Gastrocnemius medialis (tissue), 4 donors: Measurements from ENCODE around the gene POLR2H. TPM values are rescaled to one million over a fixed set of nuclear protein-coding genes. Genes with fewer than 3 reads are reported as not detected.

Experiments used
- ATAC-seq, 2 donors: fragments of 150-250 bp; one replicate each; pipeline ENCODE4 v1.9.1; 2016
- DNase-seq, 2 donors: peaks; one replicate each; pipeline ENCODE4 v3.0.0-alpha.2; 2019
- H3K27ac ChIP-seq, 4 donors: fragments of 200-600 bp; sonication (generic); 1 replicate in 1 of 4; 2 replicates in 3 of 4; pipeline ENCODE4 v1.5.1; 2016 to 2018; ENCODE audit warnings: mild to moderate bottlenecking in 2 of 4, moderate library complexity in 1 of 4
- H3K27me3 ChIP-seq, 3 donors: fragments of 200-600 bp; sonication (generic) in 2 of 3; 1 replicate in 1 of 3; 2 replicates in 2 of 3; pipeline versions ENCODE4 v1.5.1 to v1.6.0; 2016 to 2019; ENCODE audit warnings: mild to moderate bottlenecking in 1 of 3, moderate library complexity in 1 of 3
- H3K36me3 ChIP-seq, 2 donors: fragments of 200-600 bp; sonication (generic) in 1 of 2; one replicate each; pipeline ENCODE4 v1.5.1; 2017 to 2018
- H3K4me1 ChIP-seq, 2 donors: fragments of 200-600 bp; sonication (generic) in 1 of 2; one replicate each; pipeline ENCODE4 v1.5.1; 2016 to 2017; ENCODE audit warnings: mild to moderate bottlenecking in 2 of 2
- H3K4me3 ChIP-seq, 4 donors: fragments of 200-600 bp; sonication (generic) in 3 of 4; 1 replicate in 1 of 4; 2 replicates in 3 of 4; pipeline ENCODE4 v1.5.1; 2016 to 2019; ENCODE audit warnings: mild to moderate bottlenecking in 2 of 4
- H3K9me3 ChIP-seq, 3 donors: fragments of 200-600 bp; sonication (generic) in 2 of 3; 1 replicate in 1 of 3; 2 replicates in 2 of 3; pipeline ENCODE4 v1.5.1; 2016 to 2019
- CTCF ChIP-seq, 5 experiments: fragments of 450-650 bp in 3 of 5; fragments of 200-600 bp in 2 of 5; sonication (generic) in 2 of 5; IDR thresholded peaks in 4 of 5; conservative IDR thresholded peaks in 1 of 5; 1 replicate in 4 of 5; 2 replicates in 1 of 5; pipeline ENCODE4 v1.5.1; 2016 to 2019; ENCODE audit warnings: antibody characterized with exemption in 5 of 5, mild to moderate bottlenecking in 3 of 5, moderate library complexity in 3 of 5
- POLR2A ChIP-seq, 2 donors: fragments of 450-650 bp; IDR thresholded peaks; one replicate each; pipeline ENCODE4 v1.6.1; 2017; ENCODE audit warnings: antibody characterized with exemption in 2 of 2, mild to moderate bottlenecking in 2 of 2, moderate library complexity in 2 of 2
- in situ Hi-C, 4 donors: fragments of 200-750 bp; cut with MboI; loops; one replicate each; pipeline versions ENCODE4 v1.15.0 to v1.8.0; 2017; ENCODE audit warnings: low sequenced_read_pairs in 4 of 4
- intact Hi-C: fragments of 100-400 bp; cut with DNase I; formaldehyde crosslinking; loops from one replicate; pipeline ENCODE4 v1.15.1; 2023; ENCODE audit warnings: low total_unique reads
- total RNA-seq, 4 donors: library from RNA; depleted of rRNA; stranded (reverse); fragments of >200 nt; gene quantifications; one replicate each; pipeline versions ENCODE4 v1.1.0 to v1.2.3, GENCODE V29; 2016

The POLR2H gene
- total RNA-seq, 4 donors from 2014 or later = 45.5 to 87.7 (median 53.0) TPM

DNA sequence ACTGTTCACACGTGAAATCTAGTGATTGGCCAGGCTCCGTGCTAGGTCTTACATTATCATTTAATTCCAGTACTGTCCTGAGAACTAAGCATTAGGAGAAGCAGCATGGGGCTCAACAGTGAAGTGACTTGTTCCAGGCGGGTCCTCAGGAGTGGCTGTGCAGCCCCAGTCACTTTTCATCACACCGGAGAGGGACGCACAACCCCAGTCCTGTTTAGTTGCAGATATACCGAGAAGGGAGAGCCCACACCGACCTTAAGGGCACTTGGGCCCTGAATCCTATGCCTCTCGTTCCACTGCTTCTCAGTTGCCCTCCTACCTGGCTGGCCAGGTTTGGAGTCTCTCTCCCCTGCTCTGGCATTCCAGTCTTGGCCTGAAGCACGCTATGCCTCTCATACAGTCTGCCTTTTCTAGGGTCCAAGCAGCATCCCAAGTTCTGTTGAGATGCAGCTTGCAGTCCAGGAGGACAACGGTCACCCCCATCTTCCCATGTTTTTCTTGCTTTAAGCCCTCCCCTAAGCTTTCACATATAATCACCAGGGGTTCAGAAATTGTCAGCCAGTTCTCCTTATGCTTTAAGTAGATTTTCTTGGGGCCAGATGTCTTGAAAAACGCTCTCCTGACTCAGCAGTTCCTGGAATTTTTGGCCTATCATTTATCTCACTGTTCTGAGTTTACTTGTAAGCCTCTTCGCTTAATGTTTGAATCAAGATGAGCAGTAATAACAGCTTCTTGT lies 14.0 kb upstream of the POLR2H start:
- H3K36me3 ChIP-seq = peaks cover 0 to 25% of the 10 kb centered on the region in 2 donors
- no peaks in the 10 kb centered on the region for H3K27me3 ChIP-seq
- in situ Hi-C loops = no loop called here
- no peak for DNase-seq
- no peak for ATAC-seq
- TF ChIP-seq POLR2A (IDR thresholded peaks at IDR 0.05) (no peak), CTCF (IDR thresholded peaks at IDR 0.05 in 4 of 5, conservative IDR thresholded peaks at IDR 0.05 in 1 of 5) (no peak)
- H3K27ac ChIP-seq = no peak overlapping the region
- H3K4me3 ChIP-seq = no peak overlapping the region
- intact Hi-C loops = no loop called here
- peaks cover 7 to 14% of the 10 kb centered on the region in 2 donors for H3K4me1 ChIP-seq
- H3K9me3 ChIP-seq = no peaks in the 10 kb centered on the region

DNA sequence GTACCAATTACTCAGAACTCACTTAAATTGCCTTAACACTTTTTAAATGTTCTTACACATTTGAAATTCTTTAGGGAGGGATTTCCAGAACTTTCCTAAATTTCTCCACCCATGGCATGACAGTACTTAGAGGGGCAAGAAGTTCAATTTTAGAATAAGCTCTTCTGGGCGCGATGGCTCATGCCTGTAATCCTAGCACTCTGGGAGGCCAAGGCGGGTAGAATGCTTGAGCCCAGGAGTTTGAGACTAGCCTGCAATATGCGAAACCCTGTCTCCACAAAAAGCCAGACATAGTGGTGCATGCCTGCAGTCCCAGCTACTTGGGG lies 13.5 kb upstream of the POLR2H start:
- peaks cover 7 to 14% of the 10 kb centered on the region in 2 donors for H3K4me1 ChIP-seq
- no peak for DNase-seq
- H3K9me3 ChIP-seq = no peaks in the 10 kb centered on the region
- H3K36me3 ChIP-seq = peaks cover 0 to 19% of the 10 kb centered on the region in 2 donors
- H3K27ac ChIP-seq = no peak overlapping the region
- no peak overlapping the region for H3K4me3 ChIP-seq
- in situ Hi-C loops = no loop called here
- ATAC-seq = no peak
- no peaks in the 10 kb centered on the region for H3K27me3 ChIP-seq
- TF ChIP-seq CTCF (IDR thresholded peaks at IDR 0.05 in 4 of 5, conservative IDR thresholded peaks at IDR 0.05 in 1 of 5) (no peak), POLR2A (IDR thresholded peaks at IDR 0.05) (no peak)
- intact Hi-C loops = no loop called here

- in situ Hi-C loops (loop anchor here in 3 of 4 donors (25.0 kb wide), 3 partner anchors 412 to 462 kb away; partner anchors contain the start of gene VPS8 (in 1 of the 3)), intact Hi-C loops (no loop called here)
- Histone ChIP-seq H3K9me3 (no peaks in the 10 kb centered on the region), H3K36me3 (peaks cover 0 to 5% of the 10 kb centered on the region in 2 donors), H3K4me3 (no peak overlapping the region), H3K4me1 (peaks cover 7% of the 10 kb centered on the region in 2 donors), H3K27me3 (no peaks in the 10 kb centered on the region), H3K27ac (no peak overlapping the region)
- DNase-seq (no peak), ATAC-seq (no peak)
- no peak for TF ChIP-seq POLR2A (IDR thresholded peaks at IDR 0.05)
These were observed 11.7 kb upstream of the POLR2H start for GRCh38 chr3:184349563-184350470.

DNA sequence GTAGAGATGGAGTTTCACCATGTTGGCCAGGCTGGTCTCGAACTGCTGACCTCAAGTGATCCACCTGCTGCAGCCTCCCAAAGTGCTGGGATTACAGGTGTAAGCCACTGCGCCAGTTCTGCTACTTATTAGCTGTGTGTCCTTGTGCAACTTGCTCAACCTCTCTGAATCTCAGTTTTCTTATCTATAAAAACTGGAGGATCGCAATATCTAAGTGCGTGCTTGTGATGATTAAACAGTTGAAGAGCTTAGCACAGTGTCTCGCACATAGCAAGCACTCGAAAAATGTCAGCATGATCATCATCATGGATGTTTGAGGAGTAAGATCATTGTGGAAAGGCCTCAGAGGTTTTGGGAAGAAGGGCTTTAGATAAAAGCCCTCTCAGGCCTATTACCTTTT lies 10.9 kb upstream of the POLR2H start:
- Histone ChIP-seq H3K27ac (no peak overlapping the region), H3K4me1 (peaks cover 3% of the 10 kb centered on the region in 2 donors), H3K27me3 (no peaks in the 10 kb centered on the region), H3K9me3 (no peaks in the 10 kb centered on the region), H3K36me3 (no peaks in the 10 kb centered on the region), H3K4me3 (no peak overlapping the region)
- ATAC-seq (no peak), DNase-seq (no peak)
- intact Hi-C loops (no loop called here), in situ Hi-C loops (loop anchor here in 3 of 4 donors (25.0 kb wide), 3 partner anchors 412 to 462 kb away; partner anchors contain the start of gene VPS8 (in 1 of the 3))
- TF ChIP-seq CTCF (IDR thresholded peaks at IDR 0.05 in 4 of 5, conservative IDR thresholded peaks at IDR 0.05 in 1 of 5) (no peak), POLR2A (IDR thresholded peaks at IDR 0.05) (no peak)
